ENCODE results near the gene RAB44. TPM values are rescaled to one million over a fixed set of nuclear protein-coding genes. Genes with fewer than 3 reads are reported as not detected.

RAB44 gene
- total and polyA plus RNA-seq, 2 of the 13 experiments (the other 11 are each of a cell fraction or from before 2014, with no cell fraction given), result not detected

GRCh38 chr6:36725581-36725980 lies 28.0 kb downstream of the RAB44 start:
- no peak overlapping the region for H3K27ac ChIP-seq (ENCODE audit: extremely low read length, insufficient read depth, low read length)
- H3K27me3 ChIP-seq (ENCODE audit: control insufficient read depth in 1 of 2, insufficient read depth in 2 of 2, low read length in 2 of 2), result peaks cover 7 to 44% of the 10 kb centered on the region in 2 experiments; a peak in 3 of 5 replicates
- H3K9ac ChIP-seq (ENCODE audit: insufficient read depth, low read depth, low read length), result no peak overlapping the region
- H3K36me3 ChIP-seq (replicated peaks in 1 of 2; ENCODE audit: control insufficient read depth in 1 of 2, insufficient read depth in 2 of 2, low read length in 2 of 2), result no peaks in the 10 kb centered on the region
- in situ Hi-C loops (cut with HindIII; ENCODE audit: extremely low pct_ligation_motif_present, low pct_unique_long_range_greater_than_20kb) (no loop called here), intact Hi-C loops (cut with micrococcal nuclease; ENCODE audit: unreplicated experiment) (no loop called here)
- no peak overlapping the region for H2AFZ ChIP-seq (ENCODE audit: low read length)
- no peaks in the 10 kb centered on the region for H3K9me3 ChIP-seq (ENCODE audit: low read length)
- no TSS peak for BruUV-seq (replicated peaks)
- FAIRE-seq (no peak), ATAC-seq (no peak), DNase-seq (ENCODE audit: low spot score) (no peak)
- H3K4me3 ChIP-seq (replicated peaks in 1 of 3; ENCODE audit: insufficient read depth in 1 of 3, low read depth in 2 of 3, low read length in 3 of 3), result no peak overlapping the region
- TF ChIP-seq AHDC1 (CRISPR knock-in tag; IDR thresholded peaks at IDR 0.05; ENCODE audit: borderline replicate concordance) (no peak), CEBPZ (IDR thresholded peaks at IDR 0.05; ENCODE audit: low read length) (no peak), ZNF674 (CRISPR knock-in tag; IDR thresholded peaks at IDR 0.05; ENCODE audit: low read depth) (no peak), PCBP2 (optimal IDR thresholded peaks at IDR 0.05; ENCODE audit: low read depth, low read length, poor library complexity, severe bottlenecking) (no peak), GABPB1 (CRISPR knock-in tag; IDR thresholded peaks at IDR 0.05) (no peak)
- WGBS (ENCODE audit: low lambda C conversion rate), result 55% methylated on average over 7 of the region's 7 CpGs
- H4K20me1 ChIP-seq (ENCODE audit: insufficient read depth, low read length), result no peaks in the 10 kb centered on the region
- POLR2A ChIA-PET, result no interaction called here
- H3K4me2 ChIP-seq (ENCODE audit: low read depth, low read length), result no peak overlapping the region
- no peaks in the 10 kb centered on the region for H3K4me1 ChIP-seq (ENCODE audit: insufficient read depth, low read length)
- CTCF ChIA-PET (ENCODE audit: low intra/inter-chr PET ratio, low total read pairs), result interaction anchor here (2.9 to 4.1 kb wide), 2 partner anchors 101 to 110 kb away, joined by 25 to 59 read pairs; no protein-coding TSS in a partner anchor
- H3K79me2 ChIP-seq (ENCODE audit: insufficient read depth, low read length), result no peaks in the 10 kb centered on the region
